Stimulated activated CD4-positive, alpha-beta T cell treated with anti-CD3 and anti-CD28 coated beads, Interleukin-15, amount 100 ng/mL, for 1 hour (primary cell): Measurements from ENCODE around the gene CORO7.
A peak's percentile ranks its signal among the peaks of the same experiment; 100 is the strongest.

Experiments
- DNase-seq, 2 donors: peaks; one replicate each; pipeline ENCODE4 v3.0.0-alpha.2; 2020; ENCODE audit warnings: low read depth in 1 of 2, low spot score in 1 of 2

The CORO7 gene

GRCh38 chr16:4309102-4309832, 107.1 kb downstream of the CORO7 start:
- DNase-seq, result no peak

- DNase-seq, result peak; percentile 96 to 97
These were observed 109.0 kb downstream of the CORO7 start for GRCh38 chr16:4307215-4308037.

GRCh38 chr16:4306470-4307214, 109.8 kb downstream of the CORO7 start:
- DNase-seq, result no peak
